ENCODE measurements around the gene ITGAV. TPM values are rescaled to one million over a fixed set of nuclear protein-coding genes. Genes with fewer than 3 reads are reported as not detected.

Gene ITGAV
- total and polyA plus RNA-seq, 7 donors = 3.6 to 117 (median 67.1) TPM

DNA sequence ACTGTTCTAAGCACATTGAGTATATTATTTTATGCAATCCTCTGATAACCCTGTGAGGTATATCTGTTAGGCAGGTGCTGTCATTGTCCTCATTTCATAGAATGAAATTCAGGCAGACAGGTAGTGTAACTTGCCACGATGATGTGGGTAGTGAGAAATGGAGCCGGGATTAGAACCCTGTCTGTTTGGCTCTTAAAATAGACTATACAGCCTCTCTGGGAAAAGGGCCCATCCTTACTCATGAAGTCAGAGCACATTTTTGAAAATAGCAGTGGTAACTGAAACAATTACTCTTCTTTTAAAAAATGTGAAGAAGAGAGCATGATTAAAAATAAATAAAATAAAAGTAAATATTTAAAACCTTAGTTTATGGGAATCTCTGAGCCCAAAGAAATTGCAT is 127.0 kb downstream of the ITGAV start:
- H3K4me3 ChIP-seq = no peak overlapping the region
- H3K27me3 ChIP-seq = no peaks in the 10 kb centered on the region
- H3K4me1 ChIP-seq = no peaks in the 10 kb centered on the region
- H3K36me3 ChIP-seq = no peaks in the 10 kb centered on the region
- intact Hi-C loops (cut with DNase I) = no loop called here
- H3K9me3 ChIP-seq = no peaks in the 10 kb centered on the region
- no peak for DNase-seq
- H3K27ac ChIP-seq = no peak overlapping the region
- TF ChIP-seq, protein P1, sequence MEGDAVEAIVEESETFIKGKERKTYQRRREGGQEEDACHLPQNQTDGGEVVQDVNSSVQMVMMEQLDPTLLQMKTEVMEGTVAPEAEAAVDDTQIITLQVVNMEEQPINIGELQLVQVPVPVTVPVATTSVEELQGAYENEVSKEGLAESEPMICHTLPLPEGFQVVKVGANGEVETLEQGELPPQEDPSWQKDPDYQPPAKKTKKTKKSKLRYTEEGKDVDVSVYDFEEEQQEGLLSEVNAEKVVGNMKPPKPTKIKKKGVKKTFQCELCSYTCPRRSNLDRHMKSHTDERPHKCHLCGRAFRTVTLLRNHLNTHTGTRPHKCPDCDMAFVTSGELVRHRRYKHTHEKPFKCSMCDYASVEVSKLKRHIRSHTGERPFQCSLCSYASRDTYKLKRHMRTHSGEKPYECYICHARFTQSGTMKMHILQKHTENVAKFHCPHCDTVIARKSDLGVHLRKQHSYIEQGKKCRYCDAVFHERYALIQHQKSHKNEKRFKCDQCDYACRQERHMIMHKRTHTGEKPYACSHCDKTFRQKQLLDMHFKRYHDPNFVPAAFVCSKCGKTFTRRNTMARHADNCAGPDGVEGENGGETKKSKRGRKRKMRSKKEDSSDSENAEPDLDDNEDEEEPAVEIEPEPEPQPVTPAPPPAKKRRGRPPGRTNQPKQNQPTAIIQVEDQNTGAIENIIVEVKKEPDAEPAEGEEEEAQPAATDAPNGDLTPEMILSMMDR (IDR thresholded peaks at IDR 0.05) = no peak
- WGBS, 2 donors = 73 to 80% methylated on average over 2 of the region's 2 CpGs

DNA sequence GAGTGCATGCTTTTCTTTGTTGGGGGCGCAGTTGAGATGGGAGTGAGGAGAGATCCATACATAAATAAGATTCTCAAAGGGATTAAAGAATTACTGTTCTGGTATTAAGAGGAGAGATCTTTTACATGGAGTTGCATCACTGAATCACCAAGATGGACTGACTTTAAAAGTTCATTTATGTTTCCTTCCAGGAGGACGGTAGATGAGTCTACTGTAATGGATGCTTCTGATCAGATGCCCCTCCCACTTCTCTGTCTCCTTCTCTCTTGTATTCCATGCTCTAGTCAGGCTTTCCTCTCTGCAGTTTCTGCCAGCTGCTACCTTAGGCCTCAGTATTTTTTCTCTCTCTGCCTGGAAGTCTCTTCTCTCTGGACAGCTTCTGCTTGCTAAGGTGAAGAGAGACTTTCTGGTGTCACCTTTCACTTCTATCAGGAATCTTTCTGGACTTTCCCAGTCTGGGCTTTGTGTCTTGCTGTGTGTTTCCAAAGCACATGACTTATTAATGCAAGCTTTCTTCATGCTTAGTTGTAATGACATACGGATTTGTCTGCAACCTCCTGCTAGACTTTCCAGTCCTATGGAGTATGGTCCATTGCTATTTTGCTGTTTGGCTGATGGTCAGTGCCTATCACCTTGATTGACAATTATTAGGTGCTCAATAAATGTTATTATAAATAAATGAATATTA is 127.6 kb downstream of the ITGAV start:
- H3K27me3 ChIP-seq = no peaks in the 10 kb centered on the region
- H3K27ac ChIP-seq = no peak overlapping the region
- no peaks in the 10 kb centered on the region for H3K4me1 ChIP-seq
- intact Hi-C loops (cut with DNase I) = no loop called here
- no peak overlapping the region for H3K4me3 ChIP-seq
- TF ChIP-seq, protein P1 (IDR thresholded peaks at IDR 0.05) = no peak
- TF ChIP-seq POLR2AphosphoS5 (IDR thresholded peaks at IDR 0.05) (no peak), POLR2A (IDR thresholded peaks at IDR 0.05) (no peak), EP300 (IDR thresholded peaks at IDR 0.05) (no peak)
- H3K36me3 ChIP-seq = no peaks in the 10 kb centered on the region
- WGBS, 2 donors = 70 to 73% methylated on average over 3 of the region's 3 CpGs
- no peaks in the 10 kb centered on the region for H3K9me3 ChIP-seq
- no peak for DNase-seq

DNA sequence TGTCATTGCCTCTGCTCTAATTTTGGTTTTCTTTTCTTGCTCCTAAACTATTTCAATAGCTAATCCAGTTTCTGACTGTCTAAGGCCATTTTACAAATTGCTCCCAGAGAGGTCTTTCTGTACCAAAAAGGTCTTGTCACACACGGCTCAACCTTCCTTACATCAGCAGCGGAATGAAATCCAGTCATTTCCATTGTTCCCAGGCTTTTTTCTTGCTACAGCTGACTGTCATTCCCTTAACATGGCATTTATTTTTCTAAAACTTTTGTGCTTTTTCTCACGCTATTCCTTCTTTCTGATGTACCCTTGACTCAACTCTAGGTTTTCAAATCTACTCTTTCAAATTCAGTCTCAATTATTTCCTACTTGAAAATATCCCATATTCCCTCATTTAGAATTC is 128.3 kb downstream of the ITGAV start:
- Histone ChIP-seq H3K27me3 (no peaks in the 10 kb centered on the region), H3K4me3 (no peak overlapping the region), H3K36me3 (no peaks in the 10 kb centered on the region), H3K27ac (no peak overlapping the region), H3K4me1 (no peaks in the 10 kb centered on the region), H3K9me3 (no peaks in the 10 kb centered on the region)
- no peak for DNase-seq
- intact Hi-C loops (cut with DNase I) = no loop called here
- 90 to 95% methylated on average over 3 of the region's 3 CpGs for WGBS, 2 donors
- no peak for TF ChIP-seq POLR2A (IDR thresholded peaks at IDR 0.05)
- TF ChIP-seq EP300 (IDR thresholded peaks at IDR 0.05) = no peak
- TF ChIP-seq POLR2AphosphoS5 (IDR thresholded peaks at IDR 0.05) = no peak
- TF ChIP-seq, protein P1 (IDR thresholded peaks at IDR 0.05) = no peak

DNA sequence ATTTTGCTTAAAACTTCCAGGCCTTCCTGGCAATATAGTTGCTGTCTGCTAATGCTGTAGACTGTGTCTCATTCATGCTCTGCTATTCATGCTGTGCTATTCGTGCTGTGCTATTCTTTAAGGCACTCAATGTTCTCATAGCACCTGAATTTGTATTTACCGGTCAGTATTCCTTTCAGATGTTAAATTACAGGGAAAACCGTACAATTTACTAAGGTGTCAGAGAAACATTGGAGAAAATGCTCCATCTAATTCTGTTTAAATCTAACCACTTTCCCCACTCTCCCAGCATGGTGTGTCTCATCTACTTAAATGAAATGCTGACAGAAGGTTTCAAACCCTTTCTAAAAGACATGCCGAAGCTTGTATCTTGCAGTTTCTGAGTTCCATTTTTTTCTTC is 129.0 kb downstream of the ITGAV start:
- Histone ChIP-seq H3K27ac (no peak overlapping the region), H3K27me3 (no peaks in the 10 kb centered on the region), H3K4me3 (no peak overlapping the region), H3K4me1 (no peaks in the 10 kb centered on the region), H3K36me3 (no peaks in the 10 kb centered on the region), H3K9me3 (no peaks in the 10 kb centered on the region)
- TF ChIP-seq POLR2AphosphoS5 (IDR thresholded peaks at IDR 0.05) = no peak
- TF ChIP-seq, protein P1 (IDR thresholded peaks at IDR 0.05) = no peak
- TF ChIP-seq EP300 (IDR thresholded peaks at IDR 0.05) = no peak
- TF ChIP-seq POLR2A (IDR thresholded peaks at IDR 0.05) = no peak
- no peak for DNase-seq
- intact Hi-C loops (cut with DNase I) = no loop called here
- WGBS, 2 donors = 84 to 86% methylated on average over 4 of the region's 4 CpGs

DNA sequence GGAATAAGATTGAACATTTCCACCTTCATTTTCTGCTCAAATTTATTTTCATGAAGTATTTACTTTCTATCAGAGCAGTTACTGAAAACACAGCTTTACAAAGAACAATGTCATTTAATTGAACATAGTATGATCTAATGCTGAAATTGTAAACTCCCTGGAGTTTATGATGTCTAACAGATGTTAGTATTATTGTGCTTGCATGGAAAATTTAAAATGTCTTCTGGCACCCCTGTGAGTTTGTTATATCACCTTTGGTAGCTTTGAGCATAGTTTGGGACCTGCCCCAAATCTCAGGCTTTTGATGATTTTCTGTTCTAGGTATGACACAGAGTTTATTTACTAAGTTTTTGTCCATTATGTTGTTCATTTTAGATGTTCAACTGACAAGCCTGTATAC is 132.1 kb downstream of the ITGAV start:
- intact Hi-C loops (cut with DNase I) = no loop called here
- no peak for DNase-seq
- no peaks in the 10 kb centered on the region for H3K36me3 ChIP-seq
- TF ChIP-seq, protein P1 (IDR thresholded peaks at IDR 0.05) = no peak
- TF ChIP-seq POLR2AphosphoS5 (IDR thresholded peaks at IDR 0.05) (no peak), POLR2A (IDR thresholded peaks at IDR 0.05) (no peak), EP300 (IDR thresholded peaks at IDR 0.05) (no peak)
- H3K27me3 ChIP-seq = no peaks in the 10 kb centered on the region
- no peak overlapping the region for H3K27ac ChIP-seq
- H3K4me1 ChIP-seq = no peaks in the 10 kb centered on the region
- no peak overlapping the region for H3K4me3 ChIP-seq
- no peaks in the 10 kb centered on the region for H3K9me3 ChIP-seq

Measured in sigmoid colon (tissue), 7 donors.